Measurements from ENCODE around the gene EFCAB6.
"Not testable (repeated sequence)": the region's sequence is repeated elsewhere in the genome, so short reads cannot be mapped to it uniquely, and the experiment has no call there.

Gene EFCAB6

GRCh38 chr22:43720716-43721115 lies 91.4 kb downstream of the EFCAB6 start:
- DNase-seq (ENCODE audit: low read depth in 1 of 2, low spot score in 1 of 2), result no peak

DNA sequence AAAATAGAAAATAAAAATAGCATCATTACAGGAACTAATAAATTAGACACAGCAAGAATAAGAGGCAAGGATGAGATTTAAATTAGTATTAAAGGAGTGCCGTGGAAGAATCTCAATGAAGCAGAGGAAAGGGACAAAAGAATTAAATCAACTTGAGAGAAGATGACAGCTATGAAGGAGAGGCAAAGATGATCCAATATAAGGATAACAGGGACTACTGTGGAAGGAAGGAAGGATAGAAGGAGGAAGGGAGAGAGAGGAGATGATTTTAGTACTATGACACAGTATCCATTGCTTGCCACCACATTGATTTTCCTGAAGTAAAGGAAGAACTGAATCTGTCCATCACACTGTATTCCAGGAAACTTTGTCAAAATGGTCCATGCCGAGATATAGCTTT lies 98.0 kb downstream of the EFCAB6 start:
- DNase-seq (ENCODE audit: low read depth in 1 of 2, low spot score in 1 of 2), result no peak

GRCh38 chr22:43711681-43712080 lies 100.4 kb downstream of the EFCAB6 start:
- DNase-seq (ENCODE audit: low read depth in 1 of 2, low spot score in 1 of 2), result no peak

- no peak for DNase-seq (ENCODE audit: low read depth in 1 of 2, low spot score in 1 of 2)
These were observed 104.5 kb downstream of the EFCAB6 start for GRCh38 chr22:43707648-43708047.

- DNase-seq (ENCODE audit: low read depth in 1 of 2, low spot score in 1 of 2), result no peak
These were observed 105.4 kb downstream of the EFCAB6 start for GRCh38 chr22:43706571-43707328.

DNA sequence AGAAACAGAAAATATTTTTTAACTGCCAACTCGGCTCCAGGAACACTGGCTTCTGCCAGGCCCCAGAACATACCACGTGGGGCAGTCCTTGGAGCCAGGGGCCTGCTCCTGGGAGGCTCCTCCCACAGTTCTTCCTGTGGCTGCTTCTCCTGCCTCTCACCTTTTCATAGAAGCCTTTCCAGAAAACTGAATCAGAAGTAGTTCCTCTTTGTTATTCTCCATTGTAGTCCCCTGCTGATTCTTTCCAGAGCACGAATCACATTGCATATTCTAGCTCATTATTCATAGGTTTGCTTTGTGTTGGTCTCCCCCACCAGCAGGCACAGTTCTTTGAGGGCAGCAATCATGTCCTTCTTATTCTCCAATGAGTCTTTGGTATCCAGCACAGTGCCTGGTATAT lies 106.0 kb downstream of the EFCAB6 start:
- DNase-seq (ENCODE audit: low read depth in 1 of 2, low spot score in 1 of 2), result no peak

- no peak for DNase-seq (ENCODE audit: low read depth in 1 of 2, low spot score in 1 of 2)
These were observed 108.1 kb downstream of the EFCAB6 start for GRCh38 chr22:43704051-43704450.

DNA sequence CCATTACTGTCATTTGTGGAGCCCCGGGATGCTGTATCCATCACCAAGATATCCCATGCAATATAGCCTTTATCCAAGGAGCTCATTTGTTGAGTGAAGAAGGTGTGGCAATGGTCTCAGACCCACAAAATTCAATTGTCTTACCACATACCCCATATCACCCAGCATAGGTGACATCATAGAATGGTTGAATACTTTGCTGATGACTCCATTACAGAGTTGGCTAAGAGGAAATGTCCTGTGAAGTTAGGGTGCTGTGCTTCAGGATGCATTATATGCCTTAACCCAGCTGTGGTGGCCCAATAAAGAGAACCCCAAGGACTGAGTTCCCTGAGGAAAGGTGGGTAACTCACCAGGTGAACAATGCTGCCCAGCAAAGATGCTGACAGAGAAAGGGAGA lies 113.7 kb downstream of the EFCAB6 start:
- no peak for DNase-seq (ENCODE audit: low read depth in 1 of 2, low spot score in 1 of 2)

- DNase-seq (ENCODE audit: low read depth in 1 of 2, low spot score in 1 of 2), result no peak
These were observed 114.2 kb downstream of the EFCAB6 start for GRCh38 chr22:43697894-43698293.

DNA sequence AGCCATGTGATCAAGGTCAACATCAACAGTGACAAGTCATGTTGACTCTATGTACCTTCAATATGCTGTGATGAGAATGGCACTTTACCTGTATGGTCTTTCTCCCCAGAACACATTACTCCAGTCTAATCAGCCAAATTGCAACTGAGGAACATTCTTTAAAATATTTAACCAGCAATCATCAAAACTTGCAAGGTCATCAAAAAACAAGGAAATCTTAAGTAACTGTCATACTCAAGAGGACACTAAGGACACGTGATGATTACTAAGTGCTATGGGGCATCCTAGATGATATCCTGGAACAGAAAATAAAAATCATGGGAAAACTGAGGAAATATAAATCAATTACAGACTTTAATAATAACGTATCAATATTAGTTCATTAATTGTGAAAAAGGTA lies 118.9 kb downstream of the EFCAB6 start:
- no peak for DNase-seq (ENCODE audit: low read depth in 1 of 2, low spot score in 1 of 2)

- DNase-seq (ENCODE audit: low read depth in 1 of 2, low spot score in 1 of 2), result no peak
These were observed 122.7 kb downstream of the EFCAB6 start for GRCh38 chr22:43689356-43689755.

GRCh38 chr22:43682851-43683250 lies 129.3 kb downstream of the EFCAB6 start:
- DNase-seq (ENCODE audit: low read depth in 1 of 2, low spot score in 1 of 2), result no peak

DNA sequence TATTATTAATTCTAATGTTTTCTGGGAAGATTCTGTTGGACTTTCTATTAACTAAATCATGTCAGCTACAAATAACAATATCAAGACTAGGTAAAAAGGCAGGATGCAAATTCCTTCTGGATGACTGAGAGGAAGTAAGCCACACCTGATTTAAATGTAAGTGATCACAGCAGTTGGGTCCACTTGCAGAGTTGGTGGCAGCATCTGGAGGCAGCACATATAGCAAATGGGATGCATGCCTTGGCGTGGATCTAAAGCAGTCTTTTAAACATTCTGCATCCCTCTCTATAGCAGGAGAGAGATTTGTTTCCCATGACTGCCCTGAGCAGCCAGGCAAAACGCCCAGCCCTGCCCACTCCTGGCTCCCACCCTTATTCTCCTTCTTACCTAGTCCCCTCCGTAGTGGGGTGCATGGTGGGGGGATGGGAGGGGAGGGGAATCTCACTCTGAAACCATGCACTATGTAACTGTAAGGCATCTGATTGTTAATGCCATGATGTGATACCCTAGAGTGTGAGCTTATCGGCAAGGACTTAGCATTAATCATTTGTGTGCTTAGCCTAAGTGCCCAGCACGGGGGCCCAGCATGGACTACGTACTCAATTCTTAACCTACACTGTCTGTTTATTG lies 130.3 kb downstream of the EFCAB6 start:
- DNase-seq (ENCODE audit: low read depth in 1 of 2, low spot score in 1 of 2), result no peak

DNA sequence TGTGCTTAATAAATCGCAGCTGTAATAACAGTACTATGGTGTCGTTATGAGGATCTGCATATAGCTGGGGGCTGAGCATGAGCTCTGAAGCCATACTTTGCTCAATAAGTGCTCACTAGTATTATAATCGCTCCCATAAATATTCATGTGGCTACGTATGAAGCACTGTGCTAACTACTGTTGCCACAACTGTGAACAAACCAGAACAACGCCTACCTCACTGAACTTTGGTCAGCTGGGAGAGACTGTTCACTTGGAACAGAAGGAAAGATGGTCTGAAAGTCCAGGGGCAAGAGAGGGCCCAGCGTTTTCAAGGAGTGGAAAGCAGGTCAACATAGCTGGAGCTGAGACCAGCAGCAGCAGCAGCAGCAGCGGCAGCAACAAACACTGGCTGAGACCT lies 141.6 kb downstream of the EFCAB6 start:
- DNase-seq (ENCODE audit: low read depth in 1 of 2, low spot score in 1 of 2), result no peak

- DNase-seq (ENCODE audit: low read depth in 1 of 2, low spot score in 1 of 2), result no peak
These were observed 142.9 kb downstream of the EFCAB6 start for GRCh38 chr22:43669190-43669589.

DNA sequence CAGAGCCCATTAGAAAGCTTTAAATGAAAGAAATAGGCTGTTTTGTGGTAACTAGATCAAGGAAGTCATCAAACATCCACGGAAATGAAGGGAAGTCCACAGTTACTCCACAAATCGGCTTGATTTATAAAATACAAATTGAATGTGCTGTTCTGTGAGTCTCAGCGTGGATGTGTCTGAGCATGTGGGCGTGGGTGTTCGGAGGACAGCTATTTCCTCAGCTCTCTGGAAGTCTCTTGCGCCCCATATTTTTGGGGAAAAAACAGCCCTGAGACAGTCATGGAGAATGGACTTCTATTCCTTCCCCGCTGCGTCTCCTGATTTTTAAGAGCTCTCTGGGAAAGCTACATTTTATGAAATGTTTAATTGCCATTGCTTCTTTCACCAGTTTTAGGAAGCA lies 144.4 kb downstream of the EFCAB6 start:
- DNase-seq (ENCODE audit: low read depth in 1 of 2, low spot score in 1 of 2), result no peak

DNA sequence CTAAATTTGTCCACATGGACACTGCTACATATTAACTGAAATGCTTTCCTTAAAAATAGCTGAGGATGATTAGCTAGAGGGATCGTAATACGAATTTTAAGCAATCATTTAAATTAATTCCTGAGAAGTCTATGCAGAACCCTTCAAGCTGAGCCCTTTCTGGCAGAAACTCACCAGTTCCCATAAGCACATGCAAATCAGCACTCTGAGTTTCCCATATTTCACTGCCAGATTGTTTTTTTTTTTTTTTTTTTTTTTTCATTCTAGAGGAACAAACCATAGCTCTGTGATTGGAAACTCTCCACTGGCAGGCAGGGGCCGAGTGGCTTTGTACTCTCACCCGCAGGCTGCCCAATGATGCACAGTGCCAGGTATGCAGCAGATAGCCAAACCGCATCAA lies 145.6 kb downstream of the EFCAB6 start:
- DNase-seq (ENCODE audit: low read depth in 1 of 2, low spot score in 1 of 2), result no peak

- DNase-seq (ENCODE audit: low read depth in 1 of 2, low spot score in 1 of 2), result no peak
These were observed 153.3 kb downstream of the EFCAB6 start for GRCh38 chr22:43658823-43659222.

- not testable (repeated sequence) for DNase-seq (ENCODE audit: low read depth in 1 of 2, low spot score in 1 of 2)
These were observed 155.5 kb downstream of the EFCAB6 start for GRCh38 chr22:43656581-43656980.

GRCh38 chr22:43654271-43654670 lies 157.8 kb downstream of the EFCAB6 start:
- DNase-seq (ENCODE audit: low read depth in 1 of 2, low spot score in 1 of 2), result no peak

- DNase-seq (ENCODE audit: low read depth in 1 of 2, low spot score in 1 of 2), result no peak
These were observed 159.3 kb downstream of the EFCAB6 start for GRCh38 chr22:43652845-43653244.

DNA sequence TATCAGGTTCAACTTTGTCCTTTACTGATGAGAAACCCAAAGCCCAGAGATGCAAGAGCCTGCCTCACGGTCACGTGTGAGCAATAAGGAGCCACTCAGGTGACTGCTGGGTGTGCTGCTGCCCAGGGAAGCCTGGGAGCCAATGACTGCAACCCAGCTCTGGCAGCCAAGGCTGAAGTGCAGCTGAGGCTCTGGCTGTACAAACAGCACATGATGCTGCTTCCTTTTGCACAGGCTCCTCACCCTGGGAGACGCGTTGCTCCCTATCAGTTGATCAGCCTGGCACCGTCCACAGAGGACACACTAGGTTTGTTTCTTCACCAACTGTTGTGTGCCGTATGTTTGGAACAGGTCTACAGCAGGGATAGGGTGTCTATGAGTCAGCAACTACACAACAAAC lies 168.7 kb downstream of the EFCAB6 start:
- no peak for DNase-seq (ENCODE audit: low read depth in 1 of 2, low spot score in 1 of 2)

All from stimulated activated CD4-positive, alpha-beta T cell treated with anti-CD3 and anti-CD28 coated beads, Interleukin-15, amount 100 ng/mL, for 1 hour (primary cell).